ENCODE data around the gene SLC44A3. TPM values are rescaled to one million over a fixed set of nuclear protein-coding genes. Genes with fewer than 3 reads are reported as not detected.

The SLC44A3 gene
- total RNA-seq, 2 experiments from 2014 or later, result not detected

- Mint-ChIP-seq H3K27me3 (ENCODE audit: low read depth) (peaks cover 12% of the 10 kb centered on the region), H3K4me1 (ENCODE audit: low read depth) (peaks cover 2% of the 10 kb centered on the region), H3K36me3 (ENCODE audit: low read depth) (no peaks in the 10 kb centered on the region), H3K27ac (no peak overlapping the region), H3K4me3 (no peak overlapping the region), H3K9me3 (ENCODE audit: insufficient read depth) (no peaks in the 10 kb centered on the region)
- ATAC-seq (no peak), DNase-seq (no peak)
- CTCF ChIA-PET, result interaction anchor here (1.2 kb wide), 1 partner anchor 50 kb away, joined by 4 read pairs; no protein-coding TSS in a partner anchor
- POLR2A ChIA-PET, result no interaction called here
Observed at GRCh38 chr1:94790246-94790645, 29.9 kb upstream of the SLC44A3 start.

GRCh38 chr1:94790670-94791069 lies 29.5 kb upstream of the SLC44A3 start:
- Mint-ChIP-seq H3K4me3 (no peak overlapping the region), H3K9me3 (ENCODE audit: insufficient read depth) (no peaks in the 10 kb centered on the region), H3K36me3 (ENCODE audit: low read depth) (no peaks in the 10 kb centered on the region), H3K27me3 (ENCODE audit: low read depth) (peaks cover 12% of the 10 kb centered on the region), H3K27ac (no peak overlapping the region), H3K4me1 (ENCODE audit: low read depth) (peaks cover 4% of the 10 kb centered on the region)
- no peak for DNase-seq
- CTCF ChIA-PET, result interaction anchor here (1.2 kb wide), 1 partner anchor 51 kb away, joined by 4 read pairs; no protein-coding TSS in a partner anchor
- ATAC-seq, result no peak
- POLR2A ChIA-PET, result no interaction called here

GRCh38 chr1:94792473-94793295 lies 27.5 kb upstream of the SLC44A3 start:
- H3K27ac Mint-ChIP-seq, result no peak overlapping the region
- no peak for DNase-seq
- POLR2A ChIA-PET, result no interaction called here
- CTCF ChIA-PET, result no interaction called here
- no peaks in the 10 kb centered on the region for H3K36me3 Mint-ChIP-seq (ENCODE audit: low read depth)
- no peaks in the 10 kb centered on the region for H3K9me3 Mint-ChIP-seq (ENCODE audit: insufficient read depth)
- peaks cover 6% of the 10 kb centered on the region for H3K4me1 Mint-ChIP-seq (ENCODE audit: low read depth)
- H3K27me3 Mint-ChIP-seq (ENCODE audit: low read depth), result peaks cover 8% of the 10 kb centered on the region
- ATAC-seq, result no peak
- no peak overlapping the region for H3K4me3 Mint-ChIP-seq

- Mint-ChIP-seq H3K36me3 (ENCODE audit: low read depth) (no peaks in the 10 kb centered on the region), H3K9me3 (ENCODE audit: insufficient read depth) (no peaks in the 10 kb centered on the region), H3K4me3 (no peak overlapping the region), H3K27ac (no peak overlapping the region), H3K27me3 (ENCODE audit: low read depth) (peaks cover 6% of the 10 kb centered on the region), H3K4me1 (ENCODE audit: low read depth) (peaks cover 6% of the 10 kb centered on the region)
- ATAC-seq (no peak), DNase-seq (no peak)
- ChIA-PET CTCF (interaction anchor here (0.6 to 0.7 kb wide), 2 partner anchors 58 to 291 kb away, joined by 3 read pairs; no protein-coding TSS in a partner anchor), POLR2A (no interaction called here)
Observed at GRCh38 chr1:94793296-94793656, 26.9 kb upstream of the SLC44A3 start.

- CTCF ChIA-PET, result interaction anchor here (1.4 kb wide), 1 partner anchor 314 kb away, joined by 4 read pairs; no protein-coding TSS in a partner anchor
Observed at GRCh38 chr1:94795434-94795833, 24.7 kb upstream of the SLC44A3 start.

GRCh38 chr1:94796266-94796665 lies 23.9 kb upstream of the SLC44A3 start:
- H3K27ac Mint-ChIP-seq, result no peak overlapping the region
- DNase-seq, result no peak
- H3K27me3 Mint-ChIP-seq (ENCODE audit: low read depth), result peaks cover 2% of the 10 kb centered on the region
- ATAC-seq, result no peak
- ChIA-PET POLR2A (no interaction called here), CTCF (interaction anchor here (0.6 to 1.4 kb wide), 2 partner anchors 315 to 414 kb away, joined by 3 to 4 read pairs; no protein-coding TSS in a partner anchor)
- no peaks in the 10 kb centered on the region for H3K36me3 Mint-ChIP-seq (ENCODE audit: low read depth)
- no peak overlapping the region for H3K4me3 Mint-ChIP-seq
- peaks cover 6% of the 10 kb centered on the region for H3K4me1 Mint-ChIP-seq (ENCODE audit: low read depth)
- H3K9me3 Mint-ChIP-seq (ENCODE audit: insufficient read depth), result no peaks in the 10 kb centered on the region

More at GRCh38 chr1:94795434-94795833, 24.7 kb upstream of the SLC44A3 start:
- ATAC-seq (no peak), DNase-seq (no peak)
- no peak overlapping the region for H3K4me3 Mint-ChIP-seq
- H3K4me1 Mint-ChIP-seq (ENCODE audit: low read depth), result peaks cover 6% of the 10 kb centered on the region
- no peaks in the 10 kb centered on the region for H3K9me3 Mint-ChIP-seq (ENCODE audit: insufficient read depth)
- no peaks in the 10 kb centered on the region for H3K36me3 Mint-ChIP-seq (ENCODE audit: low read depth)
- POLR2A ChIA-PET, result no interaction called here
- peaks cover 2% of the 10 kb centered on the region for H3K27me3 Mint-ChIP-seq (ENCODE audit: low read depth)
- peak overlapping the region; percentile 56 for H3K27ac Mint-ChIP-seq

GRCh38 chr1:94797291-94797690 lies 22.9 kb upstream of the SLC44A3 start:
- H3K27me3 Mint-ChIP-seq (ENCODE audit: low read depth), result peaks cover 2% of the 10 kb centered on the region
- no peak for ATAC-seq
- H3K9me3 Mint-ChIP-seq (ENCODE audit: insufficient read depth), result no peaks in the 10 kb centered on the region
- ChIA-PET POLR2A (interaction anchor here (0.7 kb wide), 1 partner anchor 99 kb away, joined by 3 read pairs; no protein-coding TSS in a partner anchor), CTCF (interaction anchor here (1.0 kb wide), 1 partner anchor 752 kb away, joined by 3 read pairs; no protein-coding TSS in a partner anchor)
- no peak overlapping the region for H3K4me3 Mint-ChIP-seq
- no peaks in the 10 kb centered on the region for H3K36me3 Mint-ChIP-seq (ENCODE audit: low read depth)
- peaks cover 11% of the 10 kb centered on the region for H3K4me1 Mint-ChIP-seq (ENCODE audit: low read depth)
- H3K27ac Mint-ChIP-seq, result no peak overlapping the region
- DNase-seq, result no peak

- ChIA-PET CTCF (no interaction called here), POLR2A (no interaction called here)
- no peaks in the 10 kb centered on the region for H3K36me3 Mint-ChIP-seq (ENCODE audit: low read depth)
- peaks cover 2% of the 10 kb centered on the region for H3K27me3 Mint-ChIP-seq (ENCODE audit: low read depth)
- no peaks in the 10 kb centered on the region for H3K9me3 Mint-ChIP-seq (ENCODE audit: insufficient read depth)
- no peak overlapping the region for H3K27ac Mint-ChIP-seq
- H3K4me1 Mint-ChIP-seq (ENCODE audit: low read depth), result peaks cover 12% of the 10 kb centered on the region
- no peak for ATAC-seq
- no peak for DNase-seq
- no peak overlapping the region for H3K4me3 Mint-ChIP-seq
Observed at GRCh38 chr1:94798054-94798453, 22.1 kb upstream of the SLC44A3 start.

GRCh38 chr1:94798462-94798861 lies 21.7 kb upstream of the SLC44A3 start:
- ATAC-seq, result no peak
- DNase-seq, result no peak
- Mint-ChIP-seq H3K27ac (no peak overlapping the region), H3K4me3 (no peak overlapping the region), H3K36me3 (ENCODE audit: low read depth) (no peaks in the 10 kb centered on the region), H3K4me1 (ENCODE audit: low read depth) (peaks cover 12% of the 10 kb centered on the region), H3K9me3 (ENCODE audit: insufficient read depth) (no peaks in the 10 kb centered on the region), H3K27me3 (ENCODE audit: low read depth) (peaks cover 2% of the 10 kb centered on the region)
- ChIA-PET POLR2A (no interaction called here), CTCF (no interaction called here)

GRCh38 chr1:94799206-94799605 lies 21.0 kb upstream of the SLC44A3 start:
- ChIA-PET CTCF (no interaction called here), POLR2A (no interaction called here)
- Mint-ChIP-seq H3K4me1 (ENCODE audit: low read depth) (peaks cover 12% of the 10 kb centered on the region), H3K9me3 (ENCODE audit: insufficient read depth) (no peaks in the 10 kb centered on the region), H3K27ac (no peak overlapping the region), H3K36me3 (ENCODE audit: low read depth) (no peaks in the 10 kb centered on the region), H3K27me3 (ENCODE audit: low read depth) (peaks cover 2% of the 10 kb centered on the region), H3K4me3 (no peak overlapping the region)
- ATAC-seq (no peak), DNase-seq (no peak)

GRCh38 chr1:94801919-94802546 lies 18.1 kb upstream of the SLC44A3 start:
- DNase-seq (no peak), ATAC-seq (peak; percentile 71)
- Mint-ChIP-seq H3K36me3 (ENCODE audit: low read depth) (no peaks in the 10 kb centered on the region), H3K27me3 (ENCODE audit: low read depth) (peaks cover 2% of the 10 kb centered on the region), H3K9me3 (ENCODE audit: insufficient read depth) (no peaks in the 10 kb centered on the region), H3K27ac (no peak overlapping the region), H3K4me1 (ENCODE audit: low read depth) (peaks cover 10% of the 10 kb centered on the region), H3K4me3 (peak overlapping the region; percentile 46)
- POLR2A ChIA-PET, result interaction anchor here (0.7 kb wide), 1 partner anchor 325 kb away, joined by 3 read pairs; no protein-coding TSS in a partner anchor
- CTCF ChIA-PET, result interaction anchor here (1.0 to 5.4 kb wide), 4 partner anchors 271 to 320 kb away, joined by 3 to 59 read pairs (median 10); partner anchors contain the start of gene ALG14

GRCh38 chr1:94803106-94803505 lies 17.1 kb upstream of the SLC44A3 start:
- ATAC-seq (no peak), DNase-seq (no peak)
- peaks cover 2% of the 10 kb centered on the region for H3K27me3 Mint-ChIP-seq (ENCODE audit: low read depth)
- H3K9me3 Mint-ChIP-seq (ENCODE audit: insufficient read depth), result no peaks in the 10 kb centered on the region
- CTCF ChIA-PET, result interaction anchor here (1.0 to 5.4 kb wide), 6 partner anchors 270 to 763 kb away, joined by 3 to 59 read pairs (median 6); partner anchors contain the start of gene ALG14
- POLR2A ChIA-PET, result no interaction called here
- no peaks in the 10 kb centered on the region for H3K36me3 Mint-ChIP-seq (ENCODE audit: low read depth)
- no peak overlapping the region for H3K4me3 Mint-ChIP-seq
- peaks cover 20% of the 10 kb centered on the region for H3K4me1 Mint-ChIP-seq (ENCODE audit: low read depth)
- no peak overlapping the region for H3K27ac Mint-ChIP-seq
